Measurements from ENCODE around the gene ANAPC2. TPM values are rescaled to one million over a fixed set of nuclear protein-coding genes. Genes with fewer than 3 reads are reported as not detected.
A peak's percentile ranks its signal among the peaks of the same experiment; 100 is the strongest.

Gene ANAPC2
- polyA plus RNA-seq, 2 donors = 27.7 to 47.3 TPM

DNA sequence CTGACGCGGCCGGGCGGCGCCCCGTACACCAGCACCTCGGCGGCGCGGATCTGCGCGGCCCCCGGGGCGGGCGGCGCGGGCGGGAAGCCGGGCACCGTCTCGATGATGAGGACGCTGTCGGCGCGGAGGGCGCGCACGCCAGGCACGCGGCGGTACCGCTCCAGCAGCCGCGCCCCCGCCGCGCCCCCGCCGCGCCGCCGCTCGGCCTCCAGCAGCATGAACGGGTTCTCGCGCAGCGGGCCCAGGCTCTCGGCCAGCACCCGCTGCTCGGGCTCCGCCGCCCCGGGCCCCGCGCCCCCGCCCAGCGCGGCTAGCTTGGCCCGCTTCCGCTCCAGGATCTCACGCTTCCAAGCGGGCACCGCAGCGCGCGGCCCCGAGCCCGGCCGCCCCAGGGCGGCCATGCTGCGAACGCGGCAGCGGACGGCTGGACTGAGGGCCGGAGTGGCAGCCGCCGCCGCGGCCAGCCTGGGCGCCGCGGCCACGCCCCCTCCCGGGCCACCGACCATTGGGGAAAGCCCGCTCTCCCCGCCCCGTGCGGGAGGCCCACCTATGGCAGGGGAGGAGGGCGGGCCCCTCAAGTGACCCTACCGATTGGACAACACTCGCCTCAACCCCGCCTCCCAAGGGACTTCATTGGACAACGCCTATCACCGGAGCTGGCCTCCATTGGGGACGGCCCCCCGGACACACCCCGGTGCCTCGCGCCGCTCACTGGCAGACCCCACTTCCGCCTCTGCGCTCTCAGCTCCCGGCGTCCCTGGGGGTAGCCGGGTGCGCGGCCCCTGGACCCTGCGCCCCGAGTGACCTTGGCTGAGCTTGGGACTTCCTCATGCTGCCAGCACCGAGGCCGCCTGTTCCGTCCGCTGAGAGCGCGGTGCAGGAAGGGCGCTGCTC lies 12.2 kb upstream of the ANAPC2 start, which contains the start of gene TPRN:
TPRN (minus strand) TSS at position 431 of the 894 bp plus-strand sequence; CDS start at position 401, 30 bp downstream.
- Histone ChIP-seq H3K4me1 (ENCODE audit: control insufficient read depth in 2 of 2, insufficient read depth in 2 of 2, low read length in 1 of 2) (peaks cover 28 to 47% of the 10 kb centered on the region in 2 donors), H3K27ac (ENCODE audit: low read depth in 2 of 2, low read length in 1 of 2) (peak within 1 kb of the TSS; percentile 90 to 93)
- WGBS, 2 donors = 1% methylated on average over 95 to 118 of the region's 118 CpGs

DNA sequence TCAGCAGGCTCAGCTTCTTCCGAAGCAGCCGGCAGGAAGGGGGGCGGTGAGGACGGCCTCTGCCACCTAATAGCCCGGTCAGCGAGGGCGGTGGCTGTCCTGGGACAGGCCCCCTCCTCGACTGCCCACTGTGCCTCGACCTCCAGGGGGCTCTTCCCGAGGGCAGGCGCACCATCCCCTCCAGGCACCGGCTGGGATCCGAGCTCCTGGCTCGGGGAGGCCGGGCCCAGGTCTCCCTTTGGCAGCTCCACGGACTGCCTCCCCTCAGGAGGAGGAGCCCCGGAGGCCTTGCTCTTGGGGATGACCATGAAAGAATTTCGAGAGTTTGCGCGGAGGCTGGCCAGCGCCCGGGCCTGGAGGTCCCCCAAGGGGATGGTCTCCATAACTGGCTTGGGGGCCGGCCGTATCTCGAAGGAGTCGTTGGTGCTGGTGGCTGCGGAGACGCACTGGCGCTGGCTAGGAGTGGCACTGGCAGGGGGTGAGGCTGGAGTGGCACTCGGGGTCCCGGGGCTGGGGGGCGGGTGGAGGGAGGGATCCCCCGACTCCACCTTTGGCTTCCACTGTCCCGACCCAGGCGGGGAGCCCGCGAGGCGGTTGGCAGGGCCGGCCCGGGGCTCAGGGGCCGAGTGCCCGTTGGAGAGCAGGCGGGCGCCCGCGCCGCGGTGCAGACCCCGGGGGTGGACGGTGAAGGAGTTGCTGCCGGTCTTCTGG lies 11.2 kb upstream of the ANAPC2 start:
- no peaks in the 10 kb centered on the region for H3K36me3 ChIP-seq (ENCODE audit: control insufficient read depth in 2 of 2, insufficient read depth in 2 of 2, low read length in 1 of 2)
- H3K27ac ChIP-seq (ENCODE audit: low read depth in 2 of 2, low read length in 1 of 2) = peak overlapping the region; percentile 63 to 90
- H3K9me3 ChIP-seq (ENCODE audit: control insufficient read depth in 2 of 2, insufficient read depth in 1 of 2, low read depth in 1 of 2, low read length in 1 of 2) = no peaks in the 10 kb centered on the region
- WGBS, 2 donors = 11 to 14% methylated on average over 42 to 51 of the region's 51 CpGs
- H3K27me3 ChIP-seq (ENCODE audit: control insufficient read depth in 1 of 2, insufficient read depth in 2 of 2, low read length in 2 of 2) = no peaks in the 10 kb centered on the region
- H3K4me1 ChIP-seq (ENCODE audit: control insufficient read depth in 2 of 2, insufficient read depth in 2 of 2, low read length in 1 of 2) = peaks cover 29 to 51% of the 10 kb centered on the region in 2 donors
- peak overlapping the region; percentile 45 to 75 for H3K4me3 ChIP-seq (ENCODE audit: low read depth in 1 of 2, low read length in 2 of 2)

More for the DNA sequence above, 12.2 kb upstream of the ANAPC2 start, which contains the start of gene TPRN:
- no peaks in the 10 kb centered on the region for H3K27me3 ChIP-seq (ENCODE audit: control insufficient read depth in 1 of 2, insufficient read depth in 2 of 2, low read length in 2 of 2)
- peak within 1 kb of the TSS; percentile 75 to 79 for H3K4me3 ChIP-seq (ENCODE audit: low read depth in 1 of 2, low read length in 2 of 2)
- no peaks in the 10 kb centered on the region for H3K36me3 ChIP-seq (ENCODE audit: control insufficient read depth in 2 of 2, insufficient read depth in 2 of 2, low read length in 1 of 2)
- H3K9me3 ChIP-seq (ENCODE audit: control insufficient read depth in 2 of 2, insufficient read depth in 1 of 2, low read depth in 1 of 2, low read length in 1 of 2) = no peaks in the 10 kb centered on the region

DNA sequence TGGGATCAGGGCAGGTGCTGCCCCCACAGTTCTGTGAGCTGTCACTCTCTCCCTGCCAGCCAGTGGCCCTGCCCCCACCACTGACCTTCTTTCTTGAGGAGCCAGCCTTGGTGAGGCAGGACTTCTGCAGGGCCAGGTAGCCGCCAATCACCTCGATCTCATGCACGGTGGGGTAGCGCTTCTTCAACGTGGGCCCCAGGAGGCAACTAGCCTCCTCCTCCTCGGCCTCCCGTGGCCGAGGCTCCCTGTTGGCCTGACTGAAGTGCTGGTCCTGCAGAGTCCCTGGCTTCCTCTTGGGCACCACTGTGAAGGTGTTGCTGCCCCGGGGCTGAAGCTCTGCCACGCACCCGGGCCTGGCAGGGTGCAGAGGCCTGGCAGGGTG lies 10.5 kb upstream of the ANAPC2 start:
- Histone ChIP-seq H3K4me1 (ENCODE audit: control insufficient read depth in 2 of 2, insufficient read depth in 2 of 2, low read length in 1 of 2) (peaks cover 29 to 51% of the 10 kb centered on the region in 2 donors), H3K9me3 (ENCODE audit: control insufficient read depth in 2 of 2, insufficient read depth in 1 of 2, low read depth in 1 of 2, low read length in 1 of 2) (no peaks in the 10 kb centered on the region), H3K36me3 (ENCODE audit: control insufficient read depth in 2 of 2, insufficient read depth in 2 of 2, low read length in 1 of 2) (no peaks in the 10 kb centered on the region), H3K27me3 (ENCODE audit: control insufficient read depth in 1 of 2, insufficient read depth in 2 of 2, low read length in 2 of 2) (no peaks in the 10 kb centered on the region), H3K27ac (ENCODE audit: low read depth in 2 of 2, low read length in 1 of 2) (peak overlapping the region; percentile 55 to 63), H3K4me3 (ENCODE audit: low read depth in 1 of 2, low read length in 2 of 2) (peak overlapping the region; percentile 45 to 75)
- WGBS, 2 donors = 65 to 72% methylated on average over 11 of the region's 11 CpGs

DNA sequence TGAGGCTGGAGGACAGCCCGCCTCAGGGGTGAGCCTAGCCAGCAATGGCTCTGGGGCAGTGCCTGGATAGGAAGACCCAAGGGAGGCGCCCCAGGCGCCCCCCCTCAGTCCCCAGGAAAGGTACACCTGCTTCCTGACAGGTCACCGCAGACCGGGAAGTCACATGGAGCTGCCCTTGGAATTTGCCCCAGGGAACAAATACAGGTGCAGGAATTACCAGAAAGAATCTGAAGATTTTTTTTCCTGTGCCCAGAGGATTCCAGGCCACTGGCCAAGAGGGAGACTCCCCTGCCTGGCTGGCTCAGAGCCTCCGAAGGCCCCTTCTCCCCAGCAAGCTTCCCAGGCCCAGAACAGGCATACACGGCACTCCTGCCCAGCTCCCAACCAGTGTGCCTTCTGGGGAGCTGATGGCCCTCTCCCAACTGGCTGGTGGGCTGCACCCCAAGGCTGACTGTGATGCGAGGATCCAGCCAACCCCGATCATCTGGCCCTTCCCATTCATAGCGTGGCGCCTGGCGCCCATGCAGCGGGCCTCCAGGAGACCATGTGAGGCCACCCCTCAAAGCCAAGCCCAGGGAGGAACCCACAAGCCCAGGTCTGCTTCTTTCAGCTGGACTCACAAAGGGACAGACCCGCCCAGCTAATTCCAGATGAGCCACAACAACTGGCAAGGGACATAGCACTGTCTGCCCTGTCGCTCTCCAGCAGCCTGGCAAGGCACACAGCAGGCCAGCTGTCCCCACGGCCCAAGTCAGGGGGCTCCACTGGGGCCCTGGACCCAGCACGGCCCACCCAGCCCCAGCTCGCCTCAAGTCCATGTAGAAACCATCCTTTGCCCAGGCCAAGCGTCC lies 9.9 kb upstream of the ANAPC2 start:
- H3K4me1 ChIP-seq (ENCODE audit: control insufficient read depth in 2 of 2, insufficient read depth in 2 of 2, low read length in 1 of 2) = peaks cover 29 to 51% of the 10 kb centered on the region in 2 donors
- 51 to 65% methylated on average over 19 of the region's 19 CpGs for WGBS, 2 donors
- H3K4me3 ChIP-seq (ENCODE audit: low read depth in 1 of 2, low read length in 2 of 2) = peak overlapping the region; percentile 45 to 75
- H3K36me3 ChIP-seq (ENCODE audit: control insufficient read depth in 2 of 2, insufficient read depth in 2 of 2, low read length in 1 of 2) = no peaks in the 10 kb centered on the region
- no peaks in the 10 kb centered on the region for H3K27me3 ChIP-seq (ENCODE audit: control insufficient read depth in 1 of 2, insufficient read depth in 2 of 2, low read length in 2 of 2)
- H3K27ac ChIP-seq (ENCODE audit: low read depth in 2 of 2, low read length in 1 of 2) = peak overlapping the region; percentile 55 to 78
- no peaks in the 10 kb centered on the region for H3K9me3 ChIP-seq (ENCODE audit: control insufficient read depth in 2 of 2, insufficient read depth in 1 of 2, low read depth in 1 of 2, low read length in 1 of 2)

DNA sequence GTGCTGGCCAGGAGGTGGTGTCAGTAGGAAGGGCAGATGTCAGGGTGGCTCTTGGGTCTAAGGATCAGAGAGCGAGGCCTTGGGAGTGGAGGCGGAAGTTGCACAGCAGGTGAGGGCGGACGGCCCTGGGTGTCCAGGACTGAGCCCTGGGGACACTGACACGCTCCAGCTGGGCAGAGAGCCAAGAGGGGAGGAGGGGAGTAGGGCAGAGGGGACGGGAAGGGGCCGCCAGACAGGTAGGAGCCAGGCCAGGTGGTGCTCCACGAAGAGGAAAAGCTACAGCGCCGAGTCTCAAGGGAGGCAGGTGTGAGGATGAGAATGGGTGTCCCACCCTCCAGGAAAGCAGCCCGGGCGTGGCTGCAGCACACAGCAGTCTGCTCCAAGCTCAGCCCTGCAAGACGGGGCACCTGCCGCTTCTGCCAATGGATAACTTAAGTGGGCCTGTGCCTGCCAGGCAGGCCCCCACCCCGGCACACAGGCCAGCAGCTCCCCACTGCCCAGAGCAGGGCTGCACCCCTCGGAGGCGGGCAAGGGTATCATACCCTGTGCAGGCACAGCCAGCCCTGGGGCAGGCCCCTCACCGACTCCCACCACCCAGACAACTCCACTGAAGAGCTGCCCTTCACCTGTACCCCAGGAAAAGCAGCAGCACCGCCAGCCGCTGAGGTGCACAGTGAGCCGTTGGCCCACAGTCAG lies 7.3 kb upstream of the ANAPC2 start:
- Histone ChIP-seq H3K36me3 (ENCODE audit: control insufficient read depth in 2 of 2, insufficient read depth in 2 of 2, low read length in 1 of 2) (peaks cover 2 to 16% of the 10 kb centered on the region in 2 donors), H3K9me3 (ENCODE audit: control insufficient read depth in 2 of 2, insufficient read depth in 1 of 2, low read depth in 1 of 2, low read length in 1 of 2) (no peaks in the 10 kb centered on the region), H3K4me3 (ENCODE audit: low read depth in 1 of 2, low read length in 2 of 2) (peak overlapping the region in 1 of 2 donors; percentile 25), H3K27ac (ENCODE audit: low read depth in 2 of 2, low read length in 1 of 2) (peak overlapping the region; percentile 87 to 91), H3K27me3 (ENCODE audit: control insufficient read depth in 1 of 2, insufficient read depth in 2 of 2, low read length in 2 of 2) (no peaks in the 10 kb centered on the region), H3K4me1 (ENCODE audit: control insufficient read depth in 2 of 2, insufficient read depth in 2 of 2, low read length in 1 of 2) (peaks cover 29 to 51% of the 10 kb centered on the region in 2 donors)
- WGBS, 2 donors = 46 to 57% methylated on average over 21 of the region's 21 CpGs

DNA sequence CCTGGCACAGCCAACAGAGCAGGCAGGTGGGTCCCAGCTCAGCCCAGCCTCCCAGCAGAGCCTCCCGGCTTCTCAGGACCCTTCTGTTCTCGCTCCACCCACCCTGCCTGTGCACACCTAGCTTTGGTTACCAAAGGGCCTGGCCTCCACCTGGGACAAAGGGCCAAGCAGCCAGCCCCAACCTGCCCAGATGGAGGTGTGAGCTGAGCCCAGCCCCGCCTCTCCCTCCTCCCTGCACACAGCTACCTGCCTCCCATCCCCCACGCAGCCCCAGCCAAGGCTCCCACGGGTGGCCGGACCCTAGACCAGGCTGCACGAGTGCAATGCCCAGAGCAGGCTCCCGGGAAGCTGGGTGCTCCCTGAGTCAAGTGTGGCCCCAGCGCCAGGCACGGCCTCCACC lies 6.5 kb upstream of the ANAPC2 start:
- peak overlapping the region; percentile 87 to 91 for H3K27ac ChIP-seq (ENCODE audit: low read depth in 2 of 2, low read length in 1 of 2)
- H3K4me1 ChIP-seq (ENCODE audit: control insufficient read depth in 2 of 2, insufficient read depth in 2 of 2, low read length in 1 of 2) = peaks cover 30 to 58% of the 10 kb centered on the region in 2 donors
- H3K4me3 ChIP-seq (ENCODE audit: low read depth in 1 of 2, low read length in 2 of 2) = peak overlapping the region; percentile 17 to 31
- 47 to 51% methylated on average over 10 of the region's 10 CpGs for WGBS, 2 donors
- no peaks in the 10 kb centered on the region for H3K9me3 ChIP-seq (ENCODE audit: control insufficient read depth in 2 of 2, insufficient read depth in 1 of 2, low read depth in 1 of 2, low read length in 1 of 2)
- H3K36me3 ChIP-seq (ENCODE audit: control insufficient read depth in 2 of 2, insufficient read depth in 2 of 2, low read length in 1 of 2) = peaks cover 3 to 24% of the 10 kb centered on the region in 2 donors
- H3K27me3 ChIP-seq (ENCODE audit: control insufficient read depth in 1 of 2, insufficient read depth in 2 of 2, low read length in 2 of 2) = no peaks in the 10 kb centered on the region

DNA sequence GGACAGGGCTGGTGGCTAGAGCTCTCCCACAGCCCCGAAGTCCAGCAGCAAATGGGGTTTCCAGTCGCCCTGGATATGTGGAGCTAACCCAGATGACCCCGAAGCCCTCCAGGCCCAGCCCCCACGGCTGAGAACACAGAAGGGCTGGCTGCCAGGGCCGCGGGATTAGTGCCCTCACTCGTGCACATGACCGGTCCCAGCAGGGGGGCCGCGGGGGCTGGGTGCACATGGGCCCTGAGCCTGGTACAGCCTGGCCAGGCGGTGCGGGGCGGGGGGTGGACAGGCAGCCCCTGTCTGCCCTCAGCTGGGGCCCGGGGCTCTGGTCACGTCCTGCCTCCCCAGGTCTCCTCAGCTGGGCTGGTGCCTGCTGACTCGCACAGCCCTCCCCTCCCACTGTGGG lies 6.0 kb upstream of the ANAPC2 start:
- no peaks in the 10 kb centered on the region for H3K9me3 ChIP-seq (ENCODE audit: control insufficient read depth in 2 of 2, insufficient read depth in 1 of 2, low read depth in 1 of 2, low read length in 1 of 2)
- H3K4me3 ChIP-seq (ENCODE audit: low read depth in 1 of 2, low read length in 2 of 2) = peak overlapping the region in 1 of 2 donors; percentile 31
- H3K27ac ChIP-seq (ENCODE audit: low read depth in 2 of 2, low read length in 1 of 2) = peak overlapping the region; percentile 87 to 91
- whole genome bisulfite sequencing, 2 donors = 41 to 45% methylated on average over 15 to 16 of the region's 16 CpGs
- peaks cover 32 to 60% of the 10 kb centered on the region in 2 donors for H3K4me1 ChIP-seq (ENCODE audit: control insufficient read depth in 2 of 2, insufficient read depth in 2 of 2, low read length in 1 of 2)
- H3K27me3 ChIP-seq (ENCODE audit: control insufficient read depth in 1 of 2, insufficient read depth in 2 of 2, low read length in 2 of 2) = no peaks in the 10 kb centered on the region
- H3K36me3 ChIP-seq (ENCODE audit: control insufficient read depth in 2 of 2, insufficient read depth in 2 of 2, low read length in 1 of 2) = peaks cover 3 to 26% of the 10 kb centered on the region in 2 donors

DNA sequence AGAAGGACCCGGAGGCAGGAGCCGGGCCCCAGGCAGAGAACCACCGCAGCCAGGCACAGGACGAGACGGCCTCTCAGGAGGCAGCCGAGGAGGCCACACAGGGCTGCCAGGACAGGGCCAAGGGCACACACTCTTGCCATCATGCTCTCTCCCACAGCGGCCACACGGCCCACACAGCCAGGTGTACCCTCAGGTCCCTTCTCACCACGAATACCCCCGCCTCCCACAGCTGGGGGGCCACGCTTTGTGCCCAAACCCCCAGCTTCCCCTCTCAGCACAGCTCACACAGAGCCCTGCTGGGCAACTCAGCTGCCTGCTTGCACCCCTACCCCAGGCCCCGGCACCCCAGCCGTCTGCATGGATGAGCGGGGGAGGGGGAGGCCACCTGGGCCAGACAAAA lies 5.4 kb upstream of the ANAPC2 start:
- Histone ChIP-seq H3K9me3 (ENCODE audit: control insufficient read depth in 2 of 2, insufficient read depth in 1 of 2, low read depth in 1 of 2, low read length in 1 of 2) (no peaks in the 10 kb centered on the region), H3K27ac (ENCODE audit: low read depth in 2 of 2, low read length in 1 of 2) (no peak overlapping the region), H3K4me3 (ENCODE audit: low read depth in 1 of 2, low read length in 2 of 2) (no peak overlapping the region), H3K36me3 (ENCODE audit: control insufficient read depth in 2 of 2, insufficient read depth in 2 of 2, low read length in 1 of 2) (peaks cover 3 to 26% of the 10 kb centered on the region in 2 donors), H3K4me1 (ENCODE audit: control insufficient read depth in 2 of 2, insufficient read depth in 2 of 2, low read length in 1 of 2) (peaks cover 26 to 56% of the 10 kb centered on the region in 2 donors), H3K27me3 (ENCODE audit: control insufficient read depth in 1 of 2, insufficient read depth in 2 of 2, low read length in 2 of 2) (no peaks in the 10 kb centered on the region)
- WGBS, 2 donors = 75 to 80% methylated on average over 12 to 14 of the region's 14 CpGs
